Measurements from ENCODE around the gene ARPP21. TPM values are rescaled to one million over a fixed set of nuclear protein-coding genes. Genes with fewer than 3 reads are reported as not detected.

ARPP21 gene
- polyA plus RNA-seq, 1 donor (not counting 4 experiments of a cell fraction or from before 2014, with no cell fraction given): not detected

- DNase-seq (ENCODE audit: low read depth, low spot score): no peak
- TF ChIP-seq CTCF (optimal IDR thresholded peaks at IDR 0.05 in 1 of 3, IDR thresholded peaks at IDR 0.05 in 1 of 3, conservative IDR thresholded peaks at IDR 0.05 in 1 of 3; ENCODE audit: extremely low read depth in 1 of 3, insufficient read depth in 2 of 3, low read length in 3 of 3): no peak
- no peak for TF ChIP-seq EZH2 (IDR thresholded peaks at IDR 0.05; ENCODE audit: low read length)
- no peaks in the 10 kb centered on the region for H3K4me1 ChIP-seq (ENCODE audit: control insufficient read depth, extremely low read depth, insufficient read depth, low read length)
- H3K27ac ChIP-seq (ENCODE audit: control insufficient read depth, insufficient read depth, low read length): no peak overlapping the region
- H3K9me1 ChIP-seq (ENCODE audit: control insufficient read depth, extremely low read depth, insufficient read depth, low read length): no peaks in the 10 kb centered on the region
- H3K79me2 ChIP-seq (ENCODE audit: control insufficient read depth, insufficient read depth, low read length): no peaks in the 10 kb centered on the region
- H4K20me1 ChIP-seq (ENCODE audit: control insufficient read depth, extremely low read depth, insufficient read depth, low read length): no peaks in the 10 kb centered on the region
- H2AFZ ChIP-seq (ENCODE audit: control insufficient read depth, low read length): no peak overlapping the region
- dilution Hi-C loops (cut with MboI; ENCODE audit: extremely low pct_ligation_motif_present, low sequenced_read_pairs): no loop called here
- H3K36me3 ChIP-seq (ENCODE audit: control insufficient read depth in 2 of 2, extremely low read depth in 1 of 2, insufficient read depth in 2 of 2, low read length in 2 of 2): no peaks in the 10 kb centered on the region
- no peaks in the 10 kb centered on the region for H3K27me3 ChIP-seq (ENCODE audit: control insufficient read depth, extremely low read depth, insufficient read depth, low read length)
- FAIRE-seq: no peak
- H3K4me2 ChIP-seq (ENCODE audit: control insufficient read depth, extremely low read depth, insufficient read depth, low read depth, low read length): no peak overlapping the region
- no peak overlapping the region for H3K4me3 ChIP-seq (ENCODE audit: control insufficient read depth in 2 of 3, extremely low read depth in 1 of 3, insufficient read depth in 2 of 3, low read depth in 1 of 3, low read length in 3 of 3)
- H3K9me3 ChIP-seq (ENCODE audit: control insufficient read depth, low read depth, low read length): no peaks in the 10 kb centered on the region
- no peak overlapping the region for H3K9ac ChIP-seq (ENCODE audit: control insufficient read depth, extremely low read depth, insufficient read depth, low read length)
Observed at GRCh38 chr3:35708394-35709271, 69.3 kb downstream of the ARPP21 start.

- FAIRE-seq (no peak), DNase-seq (ENCODE audit: low read depth, low spot score) (no peak)
- Histone ChIP-seq H3K4me1 (ENCODE audit: control insufficient read depth, extremely low read depth, insufficient read depth, low read length) (no peaks in the 10 kb centered on the region), H2AFZ (ENCODE audit: control insufficient read depth, low read length) (no peak overlapping the region), H3K79me2 (ENCODE audit: control insufficient read depth, insufficient read depth, low read length) (no peaks in the 10 kb centered on the region), H3K27me3 (ENCODE audit: control insufficient read depth, extremely low read depth, insufficient read depth, low read length) (no peaks in the 10 kb centered on the region), H3K4me2 (ENCODE audit: control insufficient read depth, extremely low read depth, insufficient read depth, low read depth, low read length) (no peak overlapping the region), H3K9ac (ENCODE audit: control insufficient read depth, extremely low read depth, insufficient read depth, low read length) (no peak overlapping the region), H3K36me3 (ENCODE audit: control insufficient read depth in 2 of 2, extremely low read depth in 1 of 2, insufficient read depth in 2 of 2, low read length in 2 of 2) (no peaks in the 10 kb centered on the region), H3K9me3 (ENCODE audit: control insufficient read depth, low read depth, low read length) (no peaks in the 10 kb centered on the region), H3K9me1 (ENCODE audit: control insufficient read depth, extremely low read depth, insufficient read depth, low read length) (no peaks in the 10 kb centered on the region), H4K20me1 (ENCODE audit: control insufficient read depth, extremely low read depth, insufficient read depth, low read length) (no peaks in the 10 kb centered on the region), H3K27ac (ENCODE audit: control insufficient read depth, insufficient read depth, low read length) (no peak overlapping the region), H3K4me3 (ENCODE audit: control insufficient read depth in 2 of 3, extremely low read depth in 1 of 3, insufficient read depth in 2 of 3, low read depth in 1 of 3, low read length in 3 of 3) (no peak overlapping the region)
- TF ChIP-seq CTCF (optimal IDR thresholded peaks at IDR 0.05 in 1 of 3, IDR thresholded peaks at IDR 0.05 in 1 of 3, conservative IDR thresholded peaks at IDR 0.05 in 1 of 3; ENCODE audit: extremely low read depth in 1 of 3, insufficient read depth in 2 of 3, low read length in 3 of 3) (no peak), EZH2 (IDR thresholded peaks at IDR 0.05; ENCODE audit: low read length) (no peak)
- dilution Hi-C loops (cut with MboI; ENCODE audit: extremely low pct_ligation_motif_present, low sequenced_read_pairs): no loop called here
Observed at GRCh38 chr3:35709691-35710090, 70.4 kb downstream of the ARPP21 start.
